Lower lobe of right lung (tissue), 2 donors: Measurements from ENCODE around the gene MAP3K10. TPM values are rescaled to one million over a fixed set of nuclear protein-coding genes. Genes with fewer than 3 reads are reported as not detected.
A peak's percentile ranks its signal among the peaks of the same experiment; 100 is the strongest.

Experiments
- ATAC-seq, 2 donors: fragments of 200-7000 bp; cut with Tn5 transposase; one replicate each; pipeline ENCODE4 v1.9.1; 2020 to 2022; ENCODE audit warnings: mild to moderate bottlenecking in 2 of 2, moderate library complexity in 2 of 2
- DNase-seq: peaks from one replicate; pipeline ENCODE4 v3.0.0-alpha.2; 2020
- H3K27ac ChIP-seq: fragments of 200-600 bp; one replicate; pipeline ENCODE4 v1.8.0; 2022
- H3K27me3 ChIP-seq: fragments of 200-600 bp; one replicate; pipeline ENCODE4 v1.8.0; 2022; ENCODE audit warnings: low read depth
- H3K36me3 ChIP-seq: fragments of 200-600 bp; one replicate; pipeline ENCODE4 v1.8.0; 2022; ENCODE audit warnings: mild to moderate bottlenecking
- H3K4me1 ChIP-seq: fragments of 200-600 bp; one replicate; pipeline ENCODE4 v1.8.0; 2022
- H3K4me3 ChIP-seq: fragments of 200-600 bp; one replicate; pipeline ENCODE4 v1.8.0; 2022; ENCODE audit warnings: mild to moderate bottlenecking
- H3K9me3 ChIP-seq: fragments of 200-600 bp; one replicate; pipeline ENCODE4 v1.8.0; 2022
- intact Hi-C: fragments of 100-400 bp; cut with DNase I; formaldehyde crosslinking; loops from one replicate; pipeline ENCODE4 v1.11.0; 2022
- total RNA-seq: library from RNA; stranded (reverse); fragmentation: NEBNext Ultra II Directional; extraction: Animal tissue kit (Norgen Biotek cat#: 25700); gene quantifications from one replicate; pipeline ENCODE4 v1.2.1, GENCODE V29; 2021
- TF ChIP-seq, protein P1 (sequence below): fragments of 200-600 bp; IDR thresholded peaks from one replicate; pipeline ENCODE4 v1.8.0; 2022; ENCODE audit warnings: antibody characterized with exemption, mild to moderate bottlenecking
- donor health status: DM: no; HTN: yes; CAD: no; lungs with severe emphysema.

MAP3K10 gene
- total RNA-seq, 1 donor from 2014 or later = 17.4 TPM

- intact Hi-C loops = no loop called here
- H3K27me3 ChIP-seq = no peaks in the 10 kb centered on the region
- H3K9me3 ChIP-seq = no peaks in the 10 kb centered on the region
- TF ChIP-seq, protein P1, sequence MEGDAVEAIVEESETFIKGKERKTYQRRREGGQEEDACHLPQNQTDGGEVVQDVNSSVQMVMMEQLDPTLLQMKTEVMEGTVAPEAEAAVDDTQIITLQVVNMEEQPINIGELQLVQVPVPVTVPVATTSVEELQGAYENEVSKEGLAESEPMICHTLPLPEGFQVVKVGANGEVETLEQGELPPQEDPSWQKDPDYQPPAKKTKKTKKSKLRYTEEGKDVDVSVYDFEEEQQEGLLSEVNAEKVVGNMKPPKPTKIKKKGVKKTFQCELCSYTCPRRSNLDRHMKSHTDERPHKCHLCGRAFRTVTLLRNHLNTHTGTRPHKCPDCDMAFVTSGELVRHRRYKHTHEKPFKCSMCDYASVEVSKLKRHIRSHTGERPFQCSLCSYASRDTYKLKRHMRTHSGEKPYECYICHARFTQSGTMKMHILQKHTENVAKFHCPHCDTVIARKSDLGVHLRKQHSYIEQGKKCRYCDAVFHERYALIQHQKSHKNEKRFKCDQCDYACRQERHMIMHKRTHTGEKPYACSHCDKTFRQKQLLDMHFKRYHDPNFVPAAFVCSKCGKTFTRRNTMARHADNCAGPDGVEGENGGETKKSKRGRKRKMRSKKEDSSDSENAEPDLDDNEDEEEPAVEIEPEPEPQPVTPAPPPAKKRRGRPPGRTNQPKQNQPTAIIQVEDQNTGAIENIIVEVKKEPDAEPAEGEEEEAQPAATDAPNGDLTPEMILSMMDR = no peak
- H3K4me1 ChIP-seq = no peaks in the 10 kb centered on the region
- H3K36me3 ChIP-seq = no peaks in the 10 kb centered on the region
- ATAC-seq (no peak), DNase-seq (no peak)
- H3K4me3 ChIP-seq = no peak overlapping the region
- no peak overlapping the region for H3K27ac ChIP-seq
Observed at GRCh38 chr19:40177286-40178070, 13.7 kb upstream of the MAP3K10 start.

DNA sequence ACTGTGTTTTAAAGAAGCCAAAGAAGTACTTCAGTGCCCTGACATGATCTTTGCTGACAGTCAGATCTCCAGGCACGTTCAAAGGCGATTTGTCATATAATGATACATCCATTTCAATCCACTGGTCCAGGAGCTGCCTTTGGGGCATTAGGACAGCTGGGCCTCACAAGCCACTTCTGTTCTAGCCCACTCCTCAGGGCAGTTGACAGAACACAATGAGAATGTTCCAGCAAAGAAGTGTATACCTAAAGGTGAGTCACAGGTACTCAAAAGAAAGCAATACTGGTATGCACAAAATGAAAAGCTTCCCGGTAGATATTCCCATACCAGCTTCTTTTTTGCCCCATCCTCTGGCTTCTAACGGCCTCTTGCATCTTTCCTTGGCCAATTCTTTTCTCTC is 12.5 kb upstream of the MAP3K10 start:
- peak in 1 of 2 donors; percentile 64 for ATAC-seq
- H3K27me3 ChIP-seq = no peaks in the 10 kb centered on the region
- no peak overlapping the region for H3K27ac ChIP-seq
- no peak overlapping the region for H3K4me3 ChIP-seq
- H3K9me3 ChIP-seq = no peaks in the 10 kb centered on the region
- intact Hi-C loops = no loop called here
- no peak for DNase-seq
- H3K36me3 ChIP-seq = no peaks in the 10 kb centered on the region
- no peaks in the 10 kb centered on the region for H3K4me1 ChIP-seq
- TF ChIP-seq, protein P1 = no peak

- Histone ChIP-seq H3K36me3 (no peaks in the 10 kb centered on the region), H3K9me3 (no peaks in the 10 kb centered on the region), H3K4me1 (no peaks in the 10 kb centered on the region), H3K27ac (no peak overlapping the region), H3K27me3 (no peaks in the 10 kb centered on the region), H3K4me3 (no peak overlapping the region)
- intact Hi-C loops = no loop called here
- ATAC-seq (no peak), DNase-seq (no peak)
- TF ChIP-seq, protein P1 = no peak
Observed at GRCh38 chr19:40184273-40184672, 7.0 kb upstream of the MAP3K10 start.

DNA sequence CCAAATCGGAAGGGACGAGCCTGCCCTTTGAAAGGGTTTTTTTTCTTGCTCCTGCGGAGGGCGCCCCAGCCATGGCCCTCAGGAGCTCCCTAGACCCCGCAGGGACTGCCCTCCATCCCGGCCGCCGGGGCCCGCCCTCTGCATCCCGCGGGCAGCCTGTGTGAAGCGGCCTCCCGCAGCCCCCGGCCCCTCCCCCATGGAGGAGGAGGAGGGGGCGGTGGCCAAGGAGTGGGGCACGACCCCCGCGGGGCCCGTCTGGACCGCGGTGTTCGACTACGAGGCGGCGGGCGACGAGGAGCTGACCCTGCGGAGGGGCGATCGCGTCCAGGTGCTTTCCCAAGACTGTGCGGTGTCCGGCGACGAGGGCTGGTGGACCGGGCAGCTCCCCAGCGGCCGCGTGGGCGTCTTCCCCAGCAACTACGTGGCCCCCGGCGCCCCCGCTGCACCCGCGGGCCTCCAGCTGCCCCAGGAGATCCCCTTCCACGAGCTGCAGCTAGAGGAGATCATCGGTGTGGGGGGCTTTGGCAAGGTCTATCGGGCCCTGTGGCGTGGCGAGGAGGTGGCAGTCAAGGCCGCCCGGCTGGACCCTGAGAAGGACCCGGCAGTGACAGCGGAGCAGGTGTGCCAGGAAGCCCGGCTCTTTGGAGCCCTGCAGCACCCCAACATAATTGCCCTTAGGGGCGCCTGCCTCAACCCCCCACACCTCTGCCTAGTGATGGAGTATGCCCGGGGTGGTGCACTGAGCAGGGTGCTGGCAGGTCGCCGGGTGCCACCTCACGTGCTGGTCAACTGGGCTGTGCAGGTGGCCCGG is 815 bp downstream of the MAP3K10 start:
- Histone ChIP-seq H3K4me1 (peaks cover 18% of the 10 kb centered on the region), H3K27ac (peak overlapping the region; percentile 21), H3K27me3 (no peaks in the 10 kb centered on the region), H3K9me3 (no peaks in the 10 kb centered on the region), H3K4me3 (peak overlapping the region; percentile 95), H3K36me3 (no peaks in the 10 kb centered on the region)
- peak; percentile 34 to 37 for ATAC-seq
- DNase-seq = peak; percentile 58
- TF ChIP-seq, protein P1 = no peak
- intact Hi-C loops = no loop called here

DNA sequence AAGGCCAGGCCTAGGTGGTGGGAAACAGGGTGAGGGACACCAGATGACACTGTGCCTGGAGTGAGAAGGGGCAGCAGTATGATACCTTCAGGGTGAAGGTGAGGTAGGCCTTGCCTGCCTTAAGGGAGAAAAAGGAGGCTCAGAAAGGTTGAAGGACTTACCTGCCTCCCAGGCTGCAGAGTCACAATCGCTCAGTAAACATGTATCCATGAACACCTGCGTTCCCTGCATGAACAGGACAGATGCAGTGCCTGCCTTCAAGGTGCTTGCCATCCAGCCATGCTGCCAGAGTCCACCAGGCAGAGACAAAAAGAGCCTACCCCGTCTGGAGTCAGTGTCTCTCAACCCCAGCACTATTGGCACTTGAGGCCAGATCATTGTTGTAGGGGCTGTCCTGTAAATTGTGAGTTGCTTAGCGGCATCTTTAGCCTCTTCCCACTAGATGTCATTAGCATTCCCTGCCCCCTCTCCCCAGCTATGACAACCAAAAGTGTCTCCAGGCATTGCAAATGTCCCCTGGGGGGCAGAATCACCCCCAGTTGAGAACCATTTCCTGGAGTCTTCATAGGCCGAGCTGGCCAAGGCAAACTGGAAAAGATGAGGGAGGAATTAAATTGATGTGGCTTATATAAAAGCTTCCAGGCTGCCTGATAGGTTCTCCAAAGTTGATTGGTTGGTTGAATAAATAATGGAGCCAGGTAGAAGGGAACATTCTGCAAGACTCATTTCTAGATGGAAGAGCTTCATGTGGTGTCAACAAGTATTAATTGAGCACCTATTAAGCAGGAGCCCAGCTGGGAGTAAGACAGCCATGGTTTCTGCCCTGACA is 1.7 kb downstream of the MAP3K10 start:
- Histone ChIP-seq H3K27me3 (no peaks in the 10 kb centered on the region), H3K27ac (no peak overlapping the region), H3K4me3 (peak overlapping the region; percentile 95), H3K9me3 (no peaks in the 10 kb centered on the region), H3K36me3 (no peaks in the 10 kb centered on the region), H3K4me1 (peaks cover 18% of the 10 kb centered on the region)
- intact Hi-C loops = no loop called here
- no peak for ATAC-seq
- TF ChIP-seq, protein P1 = no peak
- no peak for DNase-seq
